BJ (cell line): ENCODE data around the gene PHC2. TPM values are rescaled to one million over a fixed set of nuclear protein-coding genes. Genes with fewer than 3 reads are reported as not detected.

ENCODE experiments used
- CTCF ChIA-PET: fragments of 350-600 bp; formaldehyde crosslinking; extraction: SDS; loops from one replicate; lab custom pipeline; 2021; ENCODE audit warnings: antibody characterized with exemption, inconsistent platforms; lab: Yijun Ruan, JAX
- POLR2A ChIA-PET: fragments of 300-600 bp; sonication (Branson Sonifier 250); formaldehyde crosslinking; extraction: SDS; loops from one replicate; lab custom pipeline; 2021; ENCODE audit warnings: antibody characterized with exemption; lab: Charles Lee
- DNase-seq: peaks from one replicate; pipeline ENCODE4 v3.0.0-alpha.2; 2011; ENCODE audit warnings: low read depth
- H3K27me3 ChIP-seq: 2 replicates; pipeline ENCODE4 v1.6.0; 2011; ENCODE audit warnings: low read length; ENCODE audit not compliant: control insufficient read depth, insufficient read depth
- H3K36me3 ChIP-seq: 2 replicates; pipeline ENCODE4 v1.5.1; 2011; ENCODE audit warnings: low read length; ENCODE audit not compliant: control insufficient read depth, insufficient read depth
- H3K4me3 ChIP-seq: 2 replicates; pipeline ENCODE4 v1.5.1; 2011; ENCODE audit warnings: low read depth, mild to moderate bottlenecking, control low read depth, low read length
- CTCF ChIP-seq: IDR thresholded peaks from 2 replicates; pipeline ENCODE4 v1.5.1; 2011; ENCODE audit warnings: low read depth, mild to moderate bottlenecking, control low read depth, inconsistent platforms, low read length, moderate library complexity; ENCODE audit not compliant: insufficient read depth
- polyA plus RNA-seq: library from polyadenylated mRNA; depleted of rRNA; stranded (reverse); fragments of >200 nt; gene quantifications from 2 replicates; pipeline ENCODE4 v1.2.3, GENCODE V29; 2011

PHC2 gene
- polyA plus RNA-seq, 1 experiment, result 62.0 TPM

DNA sequence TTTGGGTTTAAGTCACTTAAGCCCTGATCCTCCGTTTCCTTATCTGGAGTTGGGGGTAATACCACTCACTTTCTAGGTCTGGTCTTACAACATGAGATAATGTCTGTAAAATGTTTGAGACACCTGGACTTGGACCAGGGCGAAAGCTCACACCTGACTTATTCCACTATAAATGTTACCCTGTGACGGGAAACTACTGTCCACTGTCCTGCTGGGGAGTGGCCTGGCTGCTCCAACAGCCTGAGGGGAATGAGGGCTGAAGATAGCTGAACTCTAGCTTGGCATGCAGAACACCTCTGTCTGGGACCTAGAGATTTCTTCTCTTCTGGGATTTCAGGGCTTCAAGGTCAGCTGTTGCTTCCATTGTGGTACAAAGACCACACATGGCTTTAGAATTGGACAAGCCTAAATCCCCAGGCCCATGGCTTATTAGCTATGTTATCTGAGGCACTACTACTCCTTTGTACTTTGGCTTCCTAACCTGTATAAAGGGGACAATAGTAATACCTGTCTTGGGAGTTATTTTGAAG, 100.5 kb downstream of the PHC2 start:
- Histone ChIP-seq H3K36me3 (peaks cover 58% of the 10 kb centered on the region), H3K27me3 (no peaks in the 10 kb centered on the region), H3K4me3 (no peak overlapping the region)
- no peak for DNase-seq
- ChIA-PET CTCF (interaction anchor here (1.4 to 2.5 kb wide), 4 partner anchors 9 to 35 kb away, joined by 3 to 8 read pairs (median 6); no protein-coding TSS in a partner anchor), POLR2A (no interaction called here)
- TF ChIP-seq CTCF, result no peak

GRCh38 chr1:33329600-33330305, 101.1 kb downstream of the PHC2 start:
- DNase-seq, result no peak
- Histone ChIP-seq H3K36me3 (peaks cover 62% of the 10 kb centered on the region), H3K4me3 (no peak overlapping the region), H3K27me3 (no peaks in the 10 kb centered on the region)
- TF ChIP-seq CTCF, result no peak
- ChIA-PET CTCF (interaction anchor here (0.5 to 2.5 kb wide), 5 partner anchors 8 to 129 kb away, joined by 3 to 8 read pairs (median 4); no protein-coding TSS in a partner anchor), POLR2A (no interaction called here)

DNA sequence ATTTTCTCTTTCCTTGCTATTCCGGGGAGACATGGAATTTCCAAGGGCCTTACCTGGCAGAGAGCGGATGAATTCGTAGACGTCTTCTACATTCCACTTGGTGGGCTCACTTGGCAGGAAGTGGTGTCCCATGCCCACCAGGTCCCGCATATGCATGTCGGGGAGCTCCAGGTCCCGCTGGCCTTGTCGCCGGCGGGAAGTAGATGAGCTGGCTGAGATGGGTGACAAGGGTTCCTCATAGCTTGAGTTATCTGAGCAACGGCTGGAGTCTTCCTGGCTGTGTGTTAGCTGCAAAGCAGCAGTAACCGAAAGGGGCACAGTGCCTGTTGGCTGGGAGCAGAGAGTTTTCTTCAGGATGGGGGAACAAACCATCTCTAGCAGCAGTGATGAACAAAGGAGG, 102.1 kb downstream of the PHC2 start:
- no peak overlapping the region for H3K4me3 ChIP-seq
- no peaks in the 10 kb centered on the region for H3K27me3 ChIP-seq
- ChIA-PET CTCF (interaction anchor here (0.8 to 2.5 kb wide), 3 partner anchors 9 to 33 kb away, joined by 3 to 7 read pairs (median 3); no protein-coding TSS in a partner anchor), POLR2A (no interaction called here)
- no peak for DNase-seq
- TF ChIP-seq CTCF, result no peak
- peaks cover 68% of the 10 kb centered on the region for H3K36me3 ChIP-seq

- CTCF ChIA-PET, result interaction anchor here (0.7 to 1.4 kb wide), 2 partner anchors 40 to 128 kb away, joined by 3 read pairs; no protein-coding TSS in a partner anchor
- POLR2A ChIA-PET, result no interaction called here
- peak; percentile 96 for DNase-seq
- no peaks in the 10 kb centered on the region for H3K27me3 ChIP-seq
- TF ChIP-seq CTCF, result 0 out of 2 replicates have a peak, but pooled peaks have one; percentile 15
- peaks cover 71% of the 10 kb centered on the region for H3K36me3 ChIP-seq
- no peak overlapping the region for H3K4me3 ChIP-seq
These were observed 103.1 kb downstream of the PHC2 start for GRCh38 chr1:33327587-33328325.

DNA sequence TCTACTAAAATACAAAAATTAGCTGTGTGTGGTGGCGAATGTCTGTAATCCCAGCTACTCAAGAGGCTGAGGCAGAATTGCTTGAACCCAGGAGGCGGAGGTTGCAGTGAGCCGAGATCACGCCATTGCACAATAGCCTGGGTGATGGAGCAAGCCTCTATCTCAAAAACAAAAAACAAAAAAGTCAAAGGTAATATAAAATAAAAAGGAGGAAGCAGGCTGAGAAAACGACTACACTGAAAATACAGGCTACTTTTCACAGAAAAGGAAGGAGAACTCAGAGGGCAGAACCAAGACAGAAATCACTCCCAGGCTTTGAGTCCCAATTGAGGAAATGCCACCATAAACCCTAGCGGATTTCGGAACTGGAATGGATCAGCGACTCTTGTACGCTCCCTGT, 104.1 kb downstream of the PHC2 start:
- H3K4me3 ChIP-seq, result no peak overlapping the region
- CTCF ChIA-PET, result interaction anchor here (1.3 kb wide), 1 partner anchor 31 kb away, joined by 5 read pairs; no protein-coding TSS in a partner anchor
- H3K36me3 ChIP-seq, result peaks cover 67% of the 10 kb centered on the region
- TF ChIP-seq CTCF, result no peak
- H3K27me3 ChIP-seq, result no peaks in the 10 kb centered on the region
- DNase-seq, result no peak
- POLR2A ChIA-PET, result no interaction called here
